Motor neuron (in vitro differentiated cells): ENCODE data around the gene SPTLC1. TPM values are rescaled to one million over a fixed set of nuclear protein-coding genes. Genes with fewer than 3 reads are reported as not detected.
"Not testable (repeated sequence)": the region's sequence is repeated elsewhere in the genome, so short reads cannot be mapped to it uniquely, and the experiment has no call there.

Experiments used
- ATAC-seq, 8 experiments: fragments of 200-7000 bp; cut with Tn5 transposase; replicated peaks in 6 of 8; 2 replicates each; pipeline ENCODE4 v1.8.0; 2021; ENCODE audit warnings: mild to moderate bottlenecking in 8 of 8, moderate library complexity in 8 of 8
- H3K27ac ChIP-seq, 2 donors: fragments of 250-450 bp; sonication (Bioruptor Pico); 2 replicates each; pipeline ENCODE4 v1.9.0; 2021; ENCODE audit warnings: antibody characterized with exemption in 2 of 2, mild to moderate bottlenecking in 2 of 2, moderate library complexity in 1 of 2
- H3K4me1 ChIP-seq, 2 donors: fragments of 250-450 bp; sonication (Bioruptor Pico); replicated peaks in 1 of 2; 2 replicates each; pipeline ENCODE4 v1.6.1; 2021; ENCODE audit warnings: antibody characterized with exemption in 2 of 2, mild to moderate bottlenecking in 2 of 2, moderate library complexity in 1 of 2
- H3K4me3 ChIP-seq, 5 donors: fragments of 250-450 bp; sonication (Bioruptor Pico); 2 replicates each; pipeline ENCODE4 v1.9.0; 2021; ENCODE audit warnings: antibody characterized with exemption in 5 of 5, mild to moderate bottlenecking in 5 of 5, moderate library complexity in 4 of 5
- WGBS, 10 experiments: fragments of 450-650 bp; shearing (Covaris generic); methylation state at CpG; one replicate each; pipeline ENCODE4 v1.0.0; 2022; 5-methylcytosine and 5-hydroxymethylcytosine counted together
- in situ Hi-C, 9 experiments: fragments of 400-800 bp; cut with MboI; loops; one replicate each; pipeline ENCODE4 v1.15.0; 2021; ENCODE audit warnings: low sequenced_read_pairs in 9 of 9, low pct_unique_long_range_greater_than_20kb in 2 of 9; ENCODE audit not compliant: unreplicated experiment in 9 of 9
- total RNA-seq, 8 experiments: library from RNA; unstranded; fragments of 300-600 nt; gene quantifications; 2 replicates each; pipeline versions ENCODE4 v1.2.3 to v1.2.4, GENCODE V29; 2022

The SPTLC1 gene
- 10 to 100 TPM; 32.3 to 93.8 (median 59.6) TPM for total RNA-seq

DNA sequence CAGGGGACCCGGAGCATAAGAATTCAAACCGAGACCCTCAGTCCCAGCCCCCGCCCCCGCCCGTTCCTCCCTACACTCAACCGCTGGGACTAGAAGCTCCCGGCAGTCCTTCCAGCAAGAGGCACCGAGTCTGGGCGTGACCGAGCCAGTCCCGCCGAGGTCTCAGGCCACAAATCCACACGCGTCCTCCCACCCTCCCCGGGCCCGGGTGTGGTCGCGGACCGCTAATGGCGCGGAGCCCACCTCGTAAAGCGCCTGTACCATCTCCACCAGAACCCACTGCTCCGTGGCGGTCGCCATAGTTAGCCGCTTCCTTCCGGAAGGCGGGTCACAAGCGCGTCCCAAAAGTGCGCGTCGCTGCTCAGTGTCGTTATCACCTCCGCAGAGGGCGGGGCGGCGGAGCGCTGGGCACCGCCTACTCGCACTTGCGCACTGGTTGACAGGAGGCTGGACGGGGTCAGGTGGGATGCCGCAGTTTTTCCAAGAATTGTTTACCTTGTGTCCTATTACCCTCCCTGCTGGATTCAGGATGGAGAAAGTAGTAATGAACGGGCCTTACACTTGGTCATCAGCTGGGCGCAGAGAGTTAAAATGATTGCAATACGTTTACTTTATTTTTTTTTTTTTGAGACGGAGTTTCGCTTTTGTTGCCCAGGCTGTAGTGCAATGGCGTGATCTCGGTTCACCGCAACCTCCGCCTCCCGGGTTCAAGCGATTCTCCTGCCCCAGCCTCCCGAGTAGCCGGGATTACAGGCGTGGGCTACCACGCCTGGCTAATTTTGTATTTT lies at the start of gene SPTLC1:
SPTLC1 (minus strand) TSS at position 343 of the 788 bp plus-strand sequence; CDS start at position 300, 43 bp downstream.
- Histone ChIP-seq H3K4me3 (peak within 1 kb of the TSS; percentile 77 to 92 (median 80)), H3K4me1 (peaks cover 7 to 9% of the 10 kb centered on the region in 2 donors), H3K27ac (peak within 1 kb of the TSS; percentile 74 to 90)
- peak; percentile 94 to 99 (median 98) for ATAC-seq
- in situ Hi-C loops, result no loop called here
- WGBS, 10 experiments, result 0 to 2% (median 0%) methylated on average over 2 to 43 of the region's 60 CpGs; no CpG with 5 or more reads in 4 of the 10 experiments

- Histone ChIP-seq H3K27ac (no peak overlapping the region), H3K4me3 (no peak overlapping the region), H3K4me1 (no peaks in the 10 kb centered on the region)
- 36 to 94% (median 86%) methylated on average over 1 of the region's 1 CpG; no CpG with 5 or more reads in 2 of the 10 experiments for WGBS, 10 experiments
- in situ Hi-C loops, result no loop called here
- ATAC-seq, result no peak
Observed at GRCh38 chr9:92164975-92165374, 49.8 kb upstream of the SPTLC1 start.

DNA sequence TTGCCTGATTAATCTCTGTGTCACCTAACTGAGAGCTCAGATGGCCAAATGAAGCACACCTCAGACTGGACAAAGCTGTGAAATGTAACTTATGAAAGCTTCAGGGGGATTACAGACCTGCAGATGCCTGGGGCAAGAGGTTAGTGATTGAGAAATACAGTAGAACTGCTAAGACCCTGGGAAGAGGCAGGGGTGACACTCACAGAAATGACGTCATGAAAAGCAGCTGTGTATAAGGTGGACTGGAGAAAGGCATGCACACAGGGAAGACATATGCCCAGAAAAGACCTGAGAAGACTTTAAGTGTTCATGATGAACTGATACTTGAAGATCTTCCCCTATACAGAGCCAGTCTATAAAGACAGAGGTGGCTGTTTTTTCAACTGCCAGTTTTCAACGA lies 49.3 kb upstream of the SPTLC1 start:
- WGBS, 10 experiments, result 54 to 100% (median 82%) methylated on average over 1 to 2 of the region's 2 CpGs; no CpG with 5 or more reads in 2 of the 10 experiments
- in situ Hi-C loops, result no loop called here
- Histone ChIP-seq H3K4me3 (no peak overlapping the region), H3K27ac (no peak overlapping the region), H3K4me1 (no peaks in the 10 kb centered on the region)
- ATAC-seq, result no peak

- no peaks in the 10 kb centered on the region for H3K4me1 ChIP-seq
- H3K27ac ChIP-seq, result no peak overlapping the region
- no peak overlapping the region for H3K4me3 ChIP-seq
- in situ Hi-C loops, result no loop called here
- 63 to 100% (median 89%) methylated on average over 1 to 4 of the region's 4 CpGs; no CpG with 5 or more reads in 3 of the 10 experiments for WGBS, 10 experiments
- no peak for ATAC-seq
Observed at GRCh38 chr9:92163276-92163675, 48.1 kb upstream of the SPTLC1 start.

- Histone ChIP-seq H3K4me3 (no peak overlapping the region), H3K4me1 (peaks cover 0 to 3% of the 10 kb centered on the region in 2 donors), H3K27ac (no peak overlapping the region)
- in situ Hi-C loops, result no loop called here
- ATAC-seq, result no peak
- WGBS, 10 experiments, result 85 to 100% (median 100%) methylated on average over 1 to 4 of the region's 10 CpGs; no CpG with 5 or more reads in 6 of the 10 experiments
Observed at GRCh38 chr9:92160786-92161185, 45.6 kb upstream of the SPTLC1 start.

GRCh38 chr9:92159058-92159457 lies 43.8 kb upstream of the SPTLC1 start:
- H3K4me1 ChIP-seq, result peaks cover 1 to 10% of the 10 kb centered on the region in 2 donors
- H3K27ac ChIP-seq, result no peak overlapping the region
- WGBS, 10 experiments, result 50 to 100% (median 80%) methylated on average over 1 to 2 of the region's 5 CpGs; no CpG with 5 or more reads in 5 of the 10 experiments
- no peak for ATAC-seq
- in situ Hi-C loops, result no loop called here
- no peak overlapping the region for H3K4me3 ChIP-seq

- in situ Hi-C loops, result no loop called here
- H3K27ac ChIP-seq, result no peak overlapping the region
- 61 to 100% (median 84%) methylated on average over 1 to 9 of the region's 10 CpGs; no CpG with 5 or more reads in 4 of the 10 experiments for WGBS, 10 experiments
- H3K4me3 ChIP-seq, result no peak overlapping the region
- ATAC-seq, result no peak
- H3K4me1 ChIP-seq, result peaks cover 11 to 19% of the 10 kb centered on the region in 2 donors
Observed at GRCh38 chr9:92158097-92158601, 42.9 kb upstream of the SPTLC1 start.

DNA sequence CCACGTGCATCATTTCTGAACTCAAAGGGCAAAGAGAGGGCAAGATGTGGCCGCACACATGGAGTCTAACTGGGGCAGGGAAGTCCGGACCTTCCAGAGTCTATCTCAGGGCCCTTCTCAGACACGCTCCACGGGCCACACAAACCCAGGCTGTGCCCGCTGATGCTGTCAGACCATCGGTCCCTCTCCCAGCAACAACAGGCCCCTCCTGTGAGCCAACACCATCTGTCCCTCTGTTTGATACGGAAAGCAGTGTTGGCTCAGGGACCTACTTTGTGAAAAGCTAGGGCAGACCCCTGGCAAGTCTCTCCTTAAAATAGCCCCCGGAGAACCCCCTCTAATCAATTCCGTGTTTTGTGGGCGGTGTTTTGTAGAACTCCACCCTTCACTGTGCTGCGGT lies 40.5 kb upstream of the SPTLC1 start:
- in situ Hi-C loops, H3K4me3 ChIP-seq, H3K27ac ChIP-seq: not testable (repeated sequence)
- WGBS, 10 experiments, result 43 to 89% (median 77%) methylated on average over 2 to 5 of the region's 12 CpGs; no CpG with 5 or more reads in 2 of the 10 experiments
- H3K4me1 ChIP-seq, result peaks cover 13 to 30% of the 10 kb centered on the region in 2 donors
- ATAC-seq, result peak in 2 of 8 experiments; percentile 19 to 23

DNA sequence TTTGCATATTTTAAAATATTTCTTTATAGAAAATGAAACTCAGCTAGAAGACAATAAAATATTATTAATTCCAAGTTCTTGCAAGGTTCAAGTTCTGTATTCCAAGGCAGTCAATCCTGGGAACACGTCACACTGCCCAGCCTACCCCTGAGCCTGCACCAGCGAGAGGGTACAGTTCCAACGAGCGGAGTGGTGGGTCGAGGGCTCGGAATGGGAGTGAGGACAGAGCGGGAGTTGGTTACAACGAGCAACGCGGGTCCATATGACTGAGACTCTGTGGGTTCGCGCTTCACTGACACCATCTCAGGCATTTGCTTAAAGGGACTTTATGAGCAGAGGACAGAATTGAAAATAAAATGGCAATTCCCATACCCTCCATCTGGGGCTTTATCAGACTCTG lies 40.0 kb upstream of the SPTLC1 start:
- in situ Hi-C loops, result no loop called here
- WGBS, 10 experiments, result 76 to 98% (median 94%) methylated on average over 4 to 10 of the region's 12 CpGs; no CpG with 5 or more reads in 3 of the 10 experiments

DNA sequence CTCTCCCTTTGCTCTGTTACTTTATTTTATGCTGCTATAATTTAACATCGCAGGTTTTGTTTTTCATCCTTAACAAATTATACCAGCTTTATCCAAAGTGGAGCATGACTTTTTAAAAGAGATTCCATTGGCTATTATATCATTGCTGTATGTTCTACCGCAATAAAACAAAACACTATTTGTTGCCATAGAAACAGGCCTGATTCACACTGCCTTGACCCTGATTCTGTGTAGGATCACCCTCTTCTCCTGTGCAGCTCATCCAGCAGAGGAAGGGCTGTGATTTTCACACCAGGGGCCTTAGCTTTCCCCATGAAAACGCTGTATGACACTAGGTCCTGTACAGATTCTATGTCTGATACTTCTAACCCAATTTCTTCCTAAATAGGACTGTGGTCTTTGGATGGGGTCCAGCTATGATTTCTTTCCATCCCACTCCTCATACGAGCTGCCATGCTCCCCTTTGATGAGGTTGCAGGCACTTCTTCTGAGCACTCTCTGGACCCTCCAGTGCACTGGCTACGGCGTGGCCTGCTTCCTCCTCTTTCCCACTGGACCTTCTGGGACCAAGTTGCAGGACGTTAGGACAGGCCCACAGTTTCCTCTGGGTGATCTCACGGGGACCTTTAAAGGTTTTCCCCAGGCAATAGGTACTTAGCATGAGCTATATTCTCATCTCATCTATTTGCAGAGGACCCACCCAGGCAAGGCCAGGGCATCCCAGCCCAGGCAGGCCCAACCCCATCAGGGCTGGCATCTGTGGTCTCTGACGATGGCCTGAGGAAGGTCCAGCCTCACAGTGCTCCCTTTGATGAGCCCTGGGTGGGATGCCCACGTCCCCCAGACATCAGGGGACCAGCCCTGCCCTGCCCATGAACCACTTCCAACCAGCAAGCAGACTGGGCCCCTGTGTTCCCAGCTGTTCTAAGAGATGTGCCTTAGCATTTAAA lies 38.5 kb upstream of the SPTLC1 start:
- ATAC-seq, result peak in 7 of 8 experiments; percentile 11 to 94 (median 90)
- Histone ChIP-seq H3K27ac (peak overlapping the region; percentile 20 to 44), H3K4me1 (peaks cover 13 to 30% of the 10 kb centered on the region in 2 donors)
- in situ Hi-C loops, H3K4me3 ChIP-seq: not testable (repeated sequence)
- 10 to 64% (median 51%) methylated on average over 1 to 3 of the region's 10 CpGs; no CpG with 5 or more reads in 1 of the 10 experiments for WGBS, 10 experiments

More for the DNA sequence above, 40.0 kb upstream of the SPTLC1 start:
- ATAC-seq, result no peak
- Histone ChIP-seq H3K4me3 (no peak overlapping the region), H3K4me1 (peaks cover 13 to 30% of the 10 kb centered on the region in 2 donors), H3K27ac (no peak overlapping the region)

GRCh38 chr9:92151691-92152393 lies 36.6 kb upstream of the SPTLC1 start:
- ATAC-seq, result peak in 3 of 8 experiments; percentile 24 to 33 (median 25)
- in situ Hi-C loops, result no loop called here
- Histone ChIP-seq H3K27ac (no peak overlapping the region), H3K4me3 (no peak overlapping the region), H3K4me1 (peaks cover 23 to 40% of the 10 kb centered on the region in 2 donors)
- WGBS, 10 experiments, result 7 to 100% (median 50%) methylated on average over 2 to 6 of the region's 15 CpGs; no CpG with 5 or more reads in 2 of the 10 experiments
